CD4-positive, CD25-positive, alpha-beta regulatory T cell (primary cell): Measurements from ENCODE around the gene HOXC9. TPM values are rescaled to one million over a fixed set of nuclear protein-coding genes. Genes with fewer than 3 reads are reported as not detected.

Experiments used
- ATAC-seq, 2 donors: fragments of 150-1000 bp; cut with Tn5 transposase; one replicate each; pipeline ENCODE4 v1.10.0; 2021; ENCODE audit warnings: low read depth in 2 of 2, moderate number of reproducible peaks in 2 of 2, moderate library complexity in 1 of 2
- DNase-seq, 3 donors: peaks; one replicate each; pipeline versions ENCODE4 v3.0.0 to v3.0.0-alpha.2; 2012 to 2022; ENCODE audit warnings: mixed read lengths in 1 of 3
- H3K27ac ChIP-seq: one replicate; pipeline ENCODE4 v1.7.0; 2013; ENCODE audit warnings: mild to moderate bottlenecking, low read length; ENCODE audit not compliant: insufficient read depth, poor library complexity, severe bottlenecking
- H3K27me3 ChIP-seq: one replicate; pipeline ENCODE4 v1.7.0; 2013; ENCODE audit warnings: low read length; ENCODE audit not compliant: control insufficient read depth, insufficient read depth
- H3K36me3 ChIP-seq: one replicate; pipeline ENCODE4 v1.7.0; 2013; ENCODE audit warnings: mild to moderate bottlenecking, low read length, moderate library complexity; ENCODE audit not compliant: control insufficient read depth, insufficient read depth
- H3K4me1 ChIP-seq: 2 replicates; pipeline ENCODE4 v1.7.0; 2013; ENCODE audit warnings: mild to moderate bottlenecking, low read length; ENCODE audit not compliant: insufficient read depth, control insufficient read depth, poor library complexity, severe bottlenecking
- H3K4me3 ChIP-seq: one replicate; pipeline ENCODE4 v1.7.0; 2013; ENCODE audit warnings: low read depth, mild to moderate bottlenecking, low read length, moderate library complexity
- H3K9me3 ChIP-seq, 2 experiments: 1 replicate in 1 of 2; 2 replicates in 1 of 2; pipeline ENCODE4 v1.7.0; 2013; ENCODE audit warnings: low read length in 2 of 2, mild to moderate bottlenecking in 1 of 2, moderate library complexity in 1 of 2; ENCODE audit not compliant: control insufficient read depth in 2 of 2
- H3K27ac Mint-ChIP-seq, 3 donors: one replicate each; pipeline ENCODE4 v1.8.0; 2020 to 2022; ENCODE audit warnings: mild to moderate bottlenecking in 3 of 3, mixed read lengths in 3 of 3, moderate library complexity in 2 of 3
- H3K27me3 Mint-ChIP-seq: one replicate; pipeline ENCODE4 v1.8.0; 2022; ENCODE audit warnings: mild to moderate bottlenecking, mixed read lengths
- H3K36me3 Mint-ChIP-seq: one replicate; pipeline ENCODE4 v1.8.0; 2020; ENCODE audit warnings: mixed read lengths
- H3K4me1 Mint-ChIP-seq, 4 donors: one replicate each; pipeline ENCODE4 v1.8.0; 2020 to 2022; ENCODE audit warnings: mixed read lengths in 4 of 4, mild to moderate bottlenecking in 1 of 4
- H3K4me3 Mint-ChIP-seq, 4 donors: one replicate each; pipeline ENCODE4 v1.8.0; 2020 to 2022; ENCODE audit warnings: mild to moderate bottlenecking in 4 of 4, mixed read lengths in 4 of 4, moderate library complexity in 3 of 4
- H3K9me3 Mint-ChIP-seq, 7 donors: one replicate each; pipeline ENCODE4 v1.8.0; 2020 to 2022; ENCODE audit warnings: mixed read lengths in 7 of 7, mild to moderate bottlenecking in 3 of 7, moderate library complexity in 2 of 7
- polyA plus RNA-seq, 4 donors: library from polyadenylated mRNA; unstranded; fragments of 300-500 nt; fragmentation: Illumina TruSeq; gene quantifications; one replicate each; pipeline ENCODE4 v1.2.3, GENCODE V29; 2021
- total RNA-seq: library from RNA; stranded (reverse); gene quantifications from one replicate; pipeline ENCODE4 v1.2.3, GENCODE V29; 2022

The HOXC9 gene
- total RNA-seq (not detected), polyA plus RNA-seq (not detected)

GRCh38 chr12:54000116-54001114, at the start of gene HOXC9:
HOXC9 (plus strand) TSS chr12:54000161; CDS start chr12:54000189, 28 bp downstream.
- DNase-seq (no peak), ATAC-seq (no peak)
- Histone ChIP-seq H3K4me1 (peaks cover 35% of the 10 kb centered on the region), H3K27me3 (peaks cover 41% of the 10 kb centered on the region), H3K27ac (no peak within 1 kb of the TSS), H3K36me3 (no peaks in the 10 kb centered on the region), H3K4me3 (no peak within 1 kb of the TSS), H3K9me3 (no peaks in the 10 kb centered on the region)
- Mint-ChIP-seq H3K36me3 (no peaks in the 10 kb centered on the region), H3K4me3 (peak within 1 kb of the TSS; percentile 56 to 73 (median 66)), H3K27me3 (peaks cover 99% of the 10 kb centered on the region), H3K9me3 (peaks cover 0 to 4% (median 0%) of the 10 kb centered on the region in 7 donors), H3K27ac (no peak within 1 kb of the TSS), H3K4me1 (peaks cover under 1 to 36% (median 15%) of the 10 kb centered on the region in 4 donors)

GRCh38 chr12:53950437-53950773, 49.6 kb upstream of the HOXC9 start:
- Mint-ChIP-seq H3K27me3 (peaks cover 95% of the 10 kb centered on the region), H3K9me3 (peaks cover 0 to 4% (median 0%) of the 10 kb centered on the region in 7 donors), H3K4me1 (peaks cover 0 to 29% (median 13%) of the 10 kb centered on the region in 4 donors), H3K4me3 (peak overlapping the region in 1 of 4 donors; percentile 28), H3K36me3 (no peaks in the 10 kb centered on the region), H3K27ac (peak overlapping the region in 1 of 3 donors; percentile 83)
- no peak overlapping the region for H3K4me3 ChIP-seq
- DNase-seq (no peak), ATAC-seq (no peak)
- peaks cover 0 to 6% of the 10 kb centered on the region in 2 experiments for H3K9me3 ChIP-seq
- peaks cover 15% of the 10 kb centered on the region for H3K4me1 ChIP-seq
- H3K36me3 ChIP-seq: no peaks in the 10 kb centered on the region
- no peak overlapping the region for H3K27ac ChIP-seq
- peaks cover 45% of the 10 kb centered on the region for H3K27me3 ChIP-seq

GRCh38 chr12:53950789-53951576, 49.0 kb upstream of the HOXC9 start:
- H3K27ac ChIP-seq: no peak overlapping the region
- H3K4me3 ChIP-seq: no peak overlapping the region
- DNase-seq (no peak), ATAC-seq (no peak)
- H3K27ac Mint-ChIP-seq: peak overlapping the region in 1 of 3 donors; percentile 5
- H3K4me3 Mint-ChIP-seq: peak overlapping the region in 1 of 4 donors; percentile 7
- H3K4me1 ChIP-seq: peaks cover 17% of the 10 kb centered on the region
- peaks cover 45% of the 10 kb centered on the region for H3K27me3 ChIP-seq
- H3K36me3 Mint-ChIP-seq: no peaks in the 10 kb centered on the region
- H3K4me1 Mint-ChIP-seq: peaks cover 0 to 32% (median 16%) of the 10 kb centered on the region in 4 donors
- H3K9me3 ChIP-seq: peaks cover 0 to 6% of the 10 kb centered on the region in 2 experiments
- peaks cover 95% of the 10 kb centered on the region for H3K27me3 Mint-ChIP-seq
- no peaks in the 10 kb centered on the region for H3K36me3 ChIP-seq
- peaks cover 0 to 4% (median 0%) of the 10 kb centered on the region in 7 donors for H3K9me3 Mint-ChIP-seq

- peaks cover 0 to 40% (median 18%) of the 10 kb centered on the region in 4 donors for H3K4me1 Mint-ChIP-seq
Measured at GRCh38 chr12:53951577-53952334, 48.2 kb upstream of the HOXC9 start.

DNA sequence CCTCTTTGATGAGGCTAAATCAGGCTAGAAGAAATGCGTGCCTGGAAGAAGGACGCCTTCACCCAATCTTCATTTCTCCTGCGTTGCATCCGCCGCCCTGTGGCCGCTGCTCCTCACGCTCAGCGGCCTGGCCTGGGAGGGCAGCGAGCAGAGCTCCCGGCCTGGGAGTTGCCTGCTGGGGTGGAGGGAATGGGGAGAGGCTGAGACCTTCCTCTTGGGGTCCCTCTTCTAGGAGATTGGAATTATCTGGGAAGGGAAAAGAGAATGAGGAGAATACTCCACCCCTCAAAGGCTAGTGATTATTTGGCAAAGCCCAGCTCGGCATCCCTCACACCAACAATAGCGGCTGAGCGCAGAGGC, 47.6 kb upstream of the HOXC9 start:
- Mint-ChIP-seq H3K27ac (peak overlapping the region in 1 of 3 donors; percentile 38), H3K36me3 (no peaks in the 10 kb centered on the region), H3K9me3 (peaks cover 0 to 3% (median 0%) of the 10 kb centered on the region in 7 donors), H3K4me3 (no peak overlapping the region), H3K4me1 (peaks cover 0 to 45% (median 18%) of the 10 kb centered on the region in 4 donors), H3K27me3 (peaks cover 95% of the 10 kb centered on the region)
- peaks cover 50% of the 10 kb centered on the region for H3K27me3 ChIP-seq
- H3K27ac ChIP-seq: no peak overlapping the region
- peaks cover 25% of the 10 kb centered on the region for H3K4me1 ChIP-seq
- peaks cover 0 to 6% of the 10 kb centered on the region in 2 experiments for H3K9me3 ChIP-seq
- H3K4me3 ChIP-seq: no peak overlapping the region
- DNase-seq (no peak), ATAC-seq (no peak)
- H3K36me3 ChIP-seq: no peaks in the 10 kb centered on the region

More at GRCh38 chr12:53951577-53952334, 48.2 kb upstream of the HOXC9 start:
- H3K27me3 Mint-ChIP-seq: peaks cover 95% of the 10 kb centered on the region
- no peak overlapping the region for H3K4me3 ChIP-seq
- ATAC-seq (no peak), DNase-seq (no peak)
- H3K4me1 ChIP-seq: peaks cover 21% of the 10 kb centered on the region
- peaks cover 46% of the 10 kb centered on the region for H3K27me3 ChIP-seq
- peak overlapping the region in 1 of 3 donors; percentile 38 for H3K27ac Mint-ChIP-seq
- H3K4me3 Mint-ChIP-seq: peak overlapping the region in 1 of 4 donors; percentile 7
- no peaks in the 10 kb centered on the region for H3K36me3 ChIP-seq
- peaks cover 0 to 6% of the 10 kb centered on the region in 2 experiments for H3K9me3 ChIP-seq
- peaks cover 0 to 3% (median 0%) of the 10 kb centered on the region in 7 donors for H3K9me3 Mint-ChIP-seq
- no peaks in the 10 kb centered on the region for H3K36me3 Mint-ChIP-seq
- no peak overlapping the region for H3K27ac ChIP-seq

DNA sequence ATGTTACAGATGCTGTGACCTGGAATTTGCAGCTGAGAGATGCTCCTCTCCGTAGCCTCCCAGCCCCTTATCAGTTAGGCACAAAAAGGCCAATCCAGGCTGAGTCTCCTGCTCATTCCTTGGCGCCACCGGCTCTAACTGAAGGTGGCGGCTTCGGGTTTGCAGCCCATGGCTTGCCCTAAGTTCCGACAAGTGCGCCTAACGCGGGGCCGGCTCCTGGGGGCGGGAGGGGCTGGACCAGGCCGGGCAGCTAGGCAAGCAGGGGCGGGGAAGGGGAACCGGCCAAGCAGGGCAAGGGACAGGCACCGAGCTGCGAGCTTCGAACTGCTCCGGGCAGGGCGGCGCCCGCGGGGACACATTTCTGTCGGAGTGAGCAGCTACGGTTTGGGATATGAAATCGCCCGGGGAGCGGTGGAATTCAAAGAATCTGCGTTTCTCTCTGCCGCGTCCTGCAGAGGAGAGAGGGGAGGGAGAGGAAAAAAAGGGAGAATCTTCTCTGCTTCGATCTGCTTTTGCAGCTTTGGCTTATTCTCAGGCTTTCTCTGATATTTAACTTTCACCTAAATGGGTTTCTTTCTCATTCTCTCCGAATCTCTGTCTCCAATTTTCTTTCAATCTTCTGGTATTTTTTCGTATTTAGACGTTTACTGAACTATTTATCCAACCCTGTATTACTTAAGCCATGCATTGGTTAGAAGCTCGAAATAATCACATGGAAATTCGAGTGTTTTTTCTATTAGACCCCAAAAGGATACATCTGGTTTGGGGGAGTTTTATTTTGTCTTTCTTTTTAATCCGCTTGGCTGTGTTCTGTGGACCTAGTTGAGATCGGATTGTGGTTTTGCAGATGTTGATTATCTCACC, 46.9 kb upstream of the HOXC9 start:
- H3K27ac ChIP-seq: no peak overlapping the region
- Mint-ChIP-seq H3K36me3 (peaks cover 3% of the 10 kb centered on the region), H3K27me3 (peaks cover 95% of the 10 kb centered on the region), H3K9me3 (peaks cover 0 to 5% (median 0%) of the 10 kb centered on the region in 7 donors), H3K4me1 (peaks cover 0 to 45% (median 18%) of the 10 kb centered on the region in 4 donors), H3K4me3 (peak overlapping the region; percentile 16 to 55 (median 31)), H3K27ac (peak overlapping the region in 1 of 3 donors; percentile 37)
- ATAC-seq (no peak), DNase-seq (no peak)
- no peak overlapping the region for H3K4me3 ChIP-seq
- peaks cover 0 to 6% of the 10 kb centered on the region in 2 experiments for H3K9me3 ChIP-seq
- no peaks in the 10 kb centered on the region for H3K36me3 ChIP-seq
- peaks cover 50% of the 10 kb centered on the region for H3K27me3 ChIP-seq
- peaks cover 25% of the 10 kb centered on the region for H3K4me1 ChIP-seq
